B cell (primary cell): ENCODE data around the gene ARHGAP12.

ENCODE experiments used
- CTCF ChIP-seq: fragments of 200-600 bp; IDR thresholded peaks from one replicate; pipeline ENCODE4 v1.8.0; 2022; ENCODE audit warnings: antibody characterized with exemption, mild to moderate bottlenecking
- EZH2 ChIP-seq: IDR thresholded peaks from 2 replicates; pipeline ENCODE4 v1.6.1; 2012; ENCODE audit warnings: borderline replicate concordance, low read depth, mild to moderate bottlenecking, moderate library complexity, low read length; ENCODE audit not compliant: insufficient read depth, poor library complexity, severe bottlenecking

DNA sequence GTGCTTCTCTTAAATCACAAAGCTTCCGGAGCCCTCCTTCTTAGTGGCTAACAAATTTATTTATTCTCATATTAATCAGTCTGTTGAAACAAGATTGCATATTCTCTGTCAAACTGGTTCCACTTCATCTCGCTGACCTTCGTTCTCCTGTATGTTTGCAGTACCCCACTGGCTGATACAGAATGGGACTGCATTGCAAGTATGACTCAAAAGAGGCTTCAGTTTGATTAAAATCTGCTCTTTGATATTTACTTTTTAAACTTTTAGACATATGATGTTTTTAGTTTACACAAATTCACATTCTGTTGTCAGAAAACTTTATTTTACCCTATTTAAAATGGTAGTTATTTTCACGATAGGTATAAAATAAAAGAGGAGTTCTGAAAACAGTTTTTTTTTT is 14.3 kb upstream of the ARHGAP12 start:
- TF ChIP-seq CTCF: no peak
- no peak for TF ChIP-seq EZH2
